Thyroid gland (tissue), 4 donors: Measurements from ENCODE around the gene HOXC11.

Source experiments
- CTCF ChIP-seq, 6 experiments: fragments of 200-600 bp in 3 of 6; fragments of 450-650 bp in 3 of 6; sonication (generic) in 3 of 6; IDR thresholded peaks; one replicate each; pipeline ENCODE4 v1.5.1; 2016 to 2019; ENCODE audit warnings: antibody characterized with exemption in 6 of 6, mild to moderate bottlenecking in 2 of 6, inconsistent platforms in 1 of 6, moderate library complexity in 1 of 6
- POLR2A ChIP-seq, 2 donors: fragments of 450-650 bp; IDR thresholded peaks; one replicate each; pipeline ENCODE4 v1.6.1; 2017; ENCODE audit warnings: antibody characterized with exemption in 2 of 2, mild to moderate bottlenecking in 2 of 2, moderate library complexity in 1 of 2

DNA sequence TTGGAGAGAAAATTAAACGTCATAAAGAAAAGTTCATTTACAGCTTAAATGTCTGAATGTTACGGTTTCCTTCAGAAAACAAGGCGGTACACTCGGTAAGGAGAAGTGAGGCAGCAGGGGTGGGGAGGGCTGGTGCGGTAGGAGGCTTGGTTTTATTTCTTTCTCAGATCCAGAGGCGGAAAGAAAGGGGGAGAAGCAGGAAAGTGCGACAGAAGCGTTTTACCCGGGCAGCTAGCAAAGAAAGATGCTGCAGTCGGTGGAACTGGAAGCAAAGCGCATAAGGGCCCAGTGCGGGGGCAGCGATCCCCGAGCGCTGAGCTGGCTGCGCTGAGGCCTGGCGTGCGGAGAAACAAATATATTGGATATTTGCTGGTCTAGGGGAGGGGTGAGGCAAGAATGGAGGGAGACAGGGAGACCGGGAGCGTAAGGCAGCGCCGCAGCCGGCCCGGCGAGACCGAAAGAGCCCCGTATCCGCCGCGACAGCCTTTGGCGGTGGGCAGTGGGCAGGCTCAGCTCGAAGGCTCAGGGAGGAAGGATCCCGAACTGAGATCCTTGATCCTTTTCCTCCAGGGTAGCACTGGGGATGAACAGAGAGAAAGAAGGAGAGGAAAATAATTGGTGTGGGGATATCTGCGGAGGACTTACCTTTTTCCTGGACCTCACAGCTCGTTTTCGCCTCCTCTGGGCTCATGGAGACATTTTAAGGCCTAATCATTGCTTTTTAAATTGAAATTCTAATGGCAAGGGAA, 6.4 kb upstream of the HOXC11 start:
- TF ChIP-seq CTCF (IDR thresholded peaks at IDR 0.05), result no peak
- no peak for TF ChIP-seq POLR2A (IDR thresholded peaks at IDR 0.05)
